ENCODE measurements around the gene MUC13. TPM values are rescaled to one million over a fixed set of nuclear protein-coding genes. Genes with fewer than 3 reads are reported as not detected.

The MUC13 gene, protein sequence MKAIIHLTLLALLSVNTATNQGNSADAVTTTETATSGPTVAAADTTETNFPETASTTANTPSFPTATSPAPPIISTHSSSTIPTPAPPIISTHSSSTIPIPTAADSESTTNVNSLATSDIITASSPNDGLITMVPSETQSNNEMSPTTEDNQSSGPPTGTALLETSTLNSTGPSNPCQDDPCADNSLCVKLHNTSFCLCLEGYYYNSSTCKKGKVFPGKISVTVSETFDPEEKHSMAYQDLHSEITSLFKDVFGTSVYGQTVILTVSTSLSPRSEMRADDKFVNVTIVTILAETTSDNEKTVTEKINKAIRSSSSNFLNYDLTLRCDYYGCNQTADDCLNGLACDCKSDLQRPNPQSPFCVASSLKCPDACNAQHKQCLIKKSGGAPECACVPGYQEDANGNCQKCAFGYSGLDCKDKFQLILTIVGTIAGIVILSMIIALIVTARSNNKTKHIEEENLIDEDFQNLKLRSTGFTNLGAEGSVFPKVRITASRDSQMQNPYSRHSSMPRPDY
- 0.07 TPM in 1 of 2 replicates, not detected in the other for total RNA-seq
- 0.06 TPM in 1 of 2 replicates, not detected in the other for polyA plus RNA-seq

DNA sequence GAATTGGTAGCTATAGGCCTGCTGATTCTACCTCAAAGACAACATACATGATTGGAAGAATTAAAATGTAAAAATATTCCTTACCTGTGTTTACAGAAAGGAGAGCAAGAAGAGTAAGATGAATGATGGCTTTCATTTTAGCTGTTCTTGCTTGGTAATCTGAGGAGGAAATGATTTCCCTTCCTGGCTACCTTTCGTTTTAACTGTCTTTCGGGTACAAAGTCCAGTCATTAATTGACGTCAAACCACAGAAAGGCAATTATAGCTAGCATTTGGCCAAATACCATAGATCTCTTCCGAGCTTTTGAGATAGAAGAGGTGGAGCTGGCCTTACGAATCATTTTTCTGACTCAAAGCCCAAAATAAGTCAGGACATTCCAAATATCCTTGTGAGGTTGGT lies at the start of gene MUC13:
MUC13 (minus strand) TSS at position 175 of the 400 bp plus-strand sequence; CDS start at position 136, 39 bp downstream.
- DNase-seq (ENCODE audit: low read depth in 1 of 2, low spot score in 1 of 2): no peak
- Histone ChIP-seq H3K27ac (no peak within 1 kb of the TSS), H3K36me3 (no peaks in the 10 kb centered on the region), H3K4me3 (no peak within 1 kb of the TSS), H3K27me3 (no peaks in the 10 kb centered on the region), H3K4me1 (ENCODE audit: low read depth) (no peaks in the 10 kb centered on the region), H3K9me3 (ENCODE audit: low read depth) (no peaks in the 10 kb centered on the region)
- TF ChIP-seq, protein P1, sequence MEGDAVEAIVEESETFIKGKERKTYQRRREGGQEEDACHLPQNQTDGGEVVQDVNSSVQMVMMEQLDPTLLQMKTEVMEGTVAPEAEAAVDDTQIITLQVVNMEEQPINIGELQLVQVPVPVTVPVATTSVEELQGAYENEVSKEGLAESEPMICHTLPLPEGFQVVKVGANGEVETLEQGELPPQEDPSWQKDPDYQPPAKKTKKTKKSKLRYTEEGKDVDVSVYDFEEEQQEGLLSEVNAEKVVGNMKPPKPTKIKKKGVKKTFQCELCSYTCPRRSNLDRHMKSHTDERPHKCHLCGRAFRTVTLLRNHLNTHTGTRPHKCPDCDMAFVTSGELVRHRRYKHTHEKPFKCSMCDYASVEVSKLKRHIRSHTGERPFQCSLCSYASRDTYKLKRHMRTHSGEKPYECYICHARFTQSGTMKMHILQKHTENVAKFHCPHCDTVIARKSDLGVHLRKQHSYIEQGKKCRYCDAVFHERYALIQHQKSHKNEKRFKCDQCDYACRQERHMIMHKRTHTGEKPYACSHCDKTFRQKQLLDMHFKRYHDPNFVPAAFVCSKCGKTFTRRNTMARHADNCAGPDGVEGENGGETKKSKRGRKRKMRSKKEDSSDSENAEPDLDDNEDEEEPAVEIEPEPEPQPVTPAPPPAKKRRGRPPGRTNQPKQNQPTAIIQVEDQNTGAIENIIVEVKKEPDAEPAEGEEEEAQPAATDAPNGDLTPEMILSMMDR (IDR thresholded peaks at IDR 0.05; ENCODE audit: low read depth, low read length): no peak

DNA sequence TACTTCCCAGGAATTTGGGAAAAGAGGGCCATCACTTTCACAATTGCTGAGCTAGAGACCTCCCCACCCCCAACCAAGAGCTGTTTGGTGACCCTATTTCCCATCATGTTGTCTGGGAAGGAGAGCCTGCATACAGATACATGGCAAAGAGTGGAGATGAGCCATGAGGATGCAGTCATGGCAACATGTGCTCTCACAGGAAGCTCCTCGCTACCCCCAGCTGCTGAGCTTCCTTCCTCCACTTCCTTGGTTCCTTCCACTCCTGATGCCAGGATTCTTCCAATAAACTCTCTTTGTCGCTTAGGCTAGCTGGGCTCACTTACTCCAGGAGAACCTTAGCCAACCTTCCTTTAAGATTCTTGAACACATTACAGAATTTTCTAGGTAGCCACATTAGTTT lies 48.3 kb upstream of the MUC13 start:
- Histone ChIP-seq H3K36me3 (peaks cover 4% of the 10 kb centered on the region), H3K27ac (no peak overlapping the region), H3K4me1 (ENCODE audit: low read depth) (peaks cover 6% of the 10 kb centered on the region), H3K4me3 (no peak overlapping the region), H3K9me3 (ENCODE audit: low read depth) (no peaks in the 10 kb centered on the region), H3K27me3 (no peaks in the 10 kb centered on the region)
- DNase-seq (ENCODE audit: low read depth in 1 of 2, low spot score in 1 of 2): no peak
- TF ChIP-seq, protein P1 (IDR thresholded peaks at IDR 0.05; ENCODE audit: low read depth, low read length): no peak

GRCh38 chr3:124981472-124981871 lies 46.9 kb upstream of the MUC13 start:
- H3K27me3 ChIP-seq: no peaks in the 10 kb centered on the region
- no peak overlapping the region for H3K4me3 ChIP-seq
- no peaks in the 10 kb centered on the region for H3K4me1 ChIP-seq (ENCODE audit: low read depth)
- H3K27ac ChIP-seq: peak overlapping the region; percentile 26
- DNase-seq (ENCODE audit: low read depth in 1 of 2, low spot score in 1 of 2): no peak
- H3K9me3 ChIP-seq (ENCODE audit: low read depth): no peaks in the 10 kb centered on the region
- H3K36me3 ChIP-seq: peaks cover 12% of the 10 kb centered on the region
- TF ChIP-seq, protein P1 (IDR thresholded peaks at IDR 0.05; ENCODE audit: low read depth, low read length): no peak

DNA sequence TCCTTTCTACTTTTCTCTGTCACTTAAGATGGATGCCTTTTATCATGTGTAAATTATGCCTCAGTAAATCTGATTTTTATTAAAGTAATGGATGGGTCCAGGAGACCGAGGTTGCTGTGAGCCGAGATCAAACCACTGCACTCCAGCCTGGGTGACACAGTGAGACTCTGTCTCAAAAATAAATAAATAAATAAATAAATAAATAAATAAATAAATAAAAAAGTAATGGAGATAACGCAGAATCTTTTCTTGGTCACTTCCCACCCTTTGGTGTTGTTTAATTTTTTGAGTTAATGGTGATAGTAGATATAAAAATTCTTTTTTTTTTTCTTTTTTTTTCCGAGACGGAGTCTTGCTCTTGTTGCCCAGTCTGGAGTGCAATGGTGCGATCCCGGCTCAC lies 44.1 kb upstream of the MUC13 start:
- DNase-seq (ENCODE audit: low read depth in 1 of 2, low spot score in 1 of 2): no peak
- Histone ChIP-seq H3K9me3 (ENCODE audit: low read depth) (no peaks in the 10 kb centered on the region), H3K27me3 (no peaks in the 10 kb centered on the region), H3K4me1 (ENCODE audit: low read depth) (no peaks in the 10 kb centered on the region), H3K4me3 (no peak overlapping the region), H3K36me3 (peaks cover 14% of the 10 kb centered on the region), H3K27ac (no peak overlapping the region)
- TF ChIP-seq, protein P1 (IDR thresholded peaks at IDR 0.05; ENCODE audit: low read depth, low read length): no peak

GRCh38 chr3:124976383-124976782 lies 41.8 kb upstream of the MUC13 start:
- H3K4me3 ChIP-seq: no peak overlapping the region
- DNase-seq (ENCODE audit: low read depth in 1 of 2, low spot score in 1 of 2): no peak
- no peaks in the 10 kb centered on the region for H3K9me3 ChIP-seq (ENCODE audit: low read depth)

More at GRCh38 chr3:124976383-124976782, 41.8 kb upstream of the MUC13 start:
- TF ChIP-seq, protein P1 (IDR thresholded peaks at IDR 0.05; ENCODE audit: low read depth, low read length): no peak
- Histone ChIP-seq H3K27me3 (no peaks in the 10 kb centered on the region), H3K4me1 (ENCODE audit: low read depth) (no peaks in the 10 kb centered on the region), H3K36me3 (peaks cover 19% of the 10 kb centered on the region), H3K27ac (no peak overlapping the region)

All from cardiac muscle cell (in vitro differentiated cells and primary cell).